HAP-1 (cell line): ENCODE measurements around the gene DVL2.

Source experiments
- DNase-seq, 2 experiments: peaks; one replicate each; pipeline ENCODE4 v3.0.0-alpha.2; 2016 to 2020; ENCODE audit warnings: low spot score in 2 of 2
- H3K27me3 ChIP-seq: fragments of 250-450 bp; sonication (Bioruptor Pico); 2 replicates; pipeline ENCODE4 v1.5.1; 2020; ENCODE audit warnings: low read depth, mild to moderate bottlenecking, moderate library complexity
- H3K36me3 ChIP-seq: fragments of 250-450 bp; sonication (Bioruptor Pico); replicated peaks from 2 replicates; pipeline ENCODE4 v1.5.1; 2020; ENCODE audit warnings: mild to moderate bottlenecking
- H3K4me1 ChIP-seq: fragments of 250-450 bp; sonication (Bioruptor Pico); 2 replicates; pipeline ENCODE4 v1.5.1; 2020; ENCODE audit warnings: mild to moderate bottlenecking
- H3K4me3 ChIP-seq: fragments of 250-450 bp; sonication (Bioruptor Pico); 2 replicates; pipeline ENCODE4 v1.5.1; 2020; ENCODE audit warnings: mild to moderate bottlenecking, moderate library complexity
- H3K9me3 ChIP-seq: fragments of 250-450 bp; sonication (Bioruptor Pico); 2 replicates; pipeline ENCODE4 v1.5.1; 2020; ENCODE audit warnings: mild to moderate bottlenecking, moderate library complexity
- in situ Hi-C: fragments of 300-500 bp; cut with MboI; formaldehyde crosslinking; loops from 3 replicates; pipeline ENCODE4 v1.14.3; 2020; ENCODE audit warnings: low sequenced_read_pairs, inconsistent platforms, mixed read lengths

Gene DVL2

GRCh38 chr17:7261379-7262191 lies 27.3 kb upstream of the DVL2 start:
- in situ Hi-C loops = no loop called here
- no peaks in the 10 kb centered on the region for H3K27me3 ChIP-seq
- peaks cover 35% of the 10 kb centered on the region for H3K36me3 ChIP-seq
- no peak overlapping the region for H3K4me3 ChIP-seq
- no peak for DNase-seq
- H3K4me1 ChIP-seq = peaks cover 29% of the 10 kb centered on the region
- no peaks in the 10 kb centered on the region for H3K9me3 ChIP-seq

- peaks cover 43% of the 10 kb centered on the region for H3K36me3 ChIP-seq
- in situ Hi-C loops = no loop called here
- H3K4me1 ChIP-seq = peaks cover 26% of the 10 kb centered on the region
- H3K4me3 ChIP-seq = no peak overlapping the region
- DNase-seq = no peak
- H3K27me3 ChIP-seq = no peaks in the 10 kb centered on the region
- no peaks in the 10 kb centered on the region for H3K9me3 ChIP-seq
Observed at GRCh38 chr17:7260651-7261378, 26.5 kb upstream of the DVL2 start.

GRCh38 chr17:7260151-7260550 lies 25.8 kb upstream of the DVL2 start:
- no peak overlapping the region for H3K4me3 ChIP-seq
- peaks cover 22% of the 10 kb centered on the region for H3K4me1 ChIP-seq
- in situ Hi-C loops = no loop called here
- DNase-seq = no peak
- H3K36me3 ChIP-seq = peaks cover 43% of the 10 kb centered on the region
- H3K9me3 ChIP-seq = no peaks in the 10 kb centered on the region
- H3K27me3 ChIP-seq = no peaks in the 10 kb centered on the region

- H3K4me1 ChIP-seq = peaks cover 17% of the 10 kb centered on the region
- in situ Hi-C loops = no loop called here
- no peaks in the 10 kb centered on the region for H3K9me3 ChIP-seq
- DNase-seq = no peak
- H3K4me3 ChIP-seq = no peak overlapping the region
- H3K27me3 ChIP-seq = no peaks in the 10 kb centered on the region
- H3K36me3 ChIP-seq = peaks cover 44% of the 10 kb centered on the region
Observed at GRCh38 chr17:7259555-7259889, 25.2 kb upstream of the DVL2 start.

GRCh38 chr17:7258731-7259554 lies 24.6 kb upstream of the DVL2 start:
- DNase-seq = no peak
- H3K4me3 ChIP-seq = no peak overlapping the region
- H3K36me3 ChIP-seq = peaks cover 50% of the 10 kb centered on the region
- in situ Hi-C loops = no loop called here
- H3K27me3 ChIP-seq = no peaks in the 10 kb centered on the region
- no peaks in the 10 kb centered on the region for H3K9me3 ChIP-seq
- H3K4me1 ChIP-seq = peaks cover 12% of the 10 kb centered on the region

GRCh38 chr17:7256766-7257456 lies 22.6 kb upstream of the DVL2 start:
- no peak for DNase-seq
- Histone ChIP-seq H3K4me3 (no peak overlapping the region), H3K36me3 (peaks cover 53% of the 10 kb centered on the region), H3K9me3 (no peaks in the 10 kb centered on the region), H3K27me3 (no peaks in the 10 kb centered on the region), H3K4me1 (peaks cover 7% of the 10 kb centered on the region; the same call in 1 of the 2 replicates)
- in situ Hi-C loops = no loop called here

GRCh38 chr17:7254511-7254910 lies 20.2 kb upstream of the DVL2 start:
- in situ Hi-C loops = no loop called here
- Histone ChIP-seq H3K4me1 (peaks cover 15% of the 10 kb centered on the region), H3K9me3 (no peaks in the 10 kb centered on the region), H3K27me3 (no peaks in the 10 kb centered on the region), H3K4me3 (no peak overlapping the region), H3K36me3 (peaks cover 46% of the 10 kb centered on the region)
- no peak for DNase-seq

- Histone ChIP-seq H3K27me3 (no peaks in the 10 kb centered on the region), H3K36me3 (peaks cover 35% of the 10 kb centered on the region)
Observed at GRCh38 chr17:7253082-7253481, 18.8 kb upstream of the DVL2 start.

GRCh38 chr17:7252176-7253043 lies 18.1 kb upstream of the DVL2 start, which contains the start of gene ELP5:
Gene ELP5, plus strand, starts transcription at chr17:7252215. Its CDS starts 336 bp downstream, at chr17:7252551.
- Histone ChIP-seq H3K9me3 (no peaks in the 10 kb centered on the region), H3K4me3 (peak within 1 kb of the TSS; percentile 99), H3K27me3 (no peaks in the 10 kb centered on the region), H3K36me3 (peaks cover 28% of the 10 kb centered on the region), H3K4me1 (peaks cover 16% of the 10 kb centered on the region)
- DNase-seq = peak; percentile 89 to 96
- in situ Hi-C loops = no loop called here

More at GRCh38 chr17:7253082-7253481, 18.8 kb upstream of the DVL2 start:
- peaks cover 16% of the 10 kb centered on the region for H3K4me1 ChIP-seq
- H3K9me3 ChIP-seq = no peaks in the 10 kb centered on the region
- no peak for DNase-seq
- in situ Hi-C loops = no loop called here
- peak overlapping the region; percentile 99 for H3K4me3 ChIP-seq

- H3K4me3 ChIP-seq = peak within 1 kb of the TSS; percentile 99
- H3K4me1 ChIP-seq = peaks cover 16% of the 10 kb centered on the region
- in situ Hi-C loops = no loop called here
- H3K9me3 ChIP-seq = no peaks in the 10 kb centered on the region
- DNase-seq = peak; percentile 97 to 99
- H3K27me3 ChIP-seq = no peaks in the 10 kb centered on the region
- peaks cover 27% of the 10 kb centered on the region for H3K36me3 ChIP-seq
Observed at GRCh38 chr17:7251661-7252175, 17.4 kb upstream of the DVL2 start, which contains the start of gene CTDNEP1. Gene CTDNEP1, minus strand, starts transcription at chr17:7251734. Its CDS starts 438 bp downstream, at chr17:7251296.

- Histone ChIP-seq H3K4me1 (peaks cover 16% of the 10 kb centered on the region), H3K9me3 (no peaks in the 10 kb centered on the region), H3K4me3 (peak overlapping the region; percentile 99), H3K36me3 (peaks cover 27% of the 10 kb centered on the region), H3K27me3 (no peaks in the 10 kb centered on the region)
- DNase-seq = no peak
- in situ Hi-C loops = no loop called here
Observed at GRCh38 chr17:7250695-7251627, 16.6 kb upstream of the DVL2 start.
